ENCODE measurements around the gene PCSK9.
"Not testable (repeated sequence)": the region's sequence is repeated elsewhere in the genome, so short reads cannot be mapped to it uniquely, and the experiment has no call there.

PCSK9 gene

GRCh38 chr1:55007625-55008024, 31.7 kb upstream of the PCSK9 start:
- in situ Hi-C loops (cut with HindIII; ENCODE audit: low sequenced_read_pairs) = no loop called here

GRCh38 chr1:55010194-55010886, 29.0 kb upstream of the PCSK9 start:
- in situ Hi-C loops (cut with HindIII; ENCODE audit: low sequenced_read_pairs) = no loop called here

GRCh38 chr1:55010887-55011217, 28.5 kb upstream of the PCSK9 start:
- in situ Hi-C loops (cut with HindIII; ENCODE audit: low sequenced_read_pairs) = no loop called here

- in situ Hi-C loops (cut with HindIII; ENCODE audit: low sequenced_read_pairs) = no loop called here
Observed at GRCh38 chr1:55012661-55013060, 26.7 kb upstream of the PCSK9 start.

GRCh38 chr1:55015123-55015522, 24.2 kb upstream of the PCSK9 start:
- in situ Hi-C loops (cut with HindIII; ENCODE audit: low sequenced_read_pairs) = no loop called here

- in situ Hi-C loops (cut with HindIII; ENCODE audit: low sequenced_read_pairs) = no loop called here
Observed at GRCh38 chr1:55015731-55016620, 23.4 kb upstream of the PCSK9 start.

- in situ Hi-C loops (cut with HindIII; ENCODE audit: low sequenced_read_pairs) = no loop called here
Observed at GRCh38 chr1:55018395-55018794, 21.0 kb upstream of the PCSK9 start.

GRCh38 chr1:55021942-55022546, 17.3 kb upstream of the PCSK9 start:
- in situ Hi-C loops (cut with HindIII; ENCODE audit: low sequenced_read_pairs) = no loop called here

- in situ Hi-C loops (cut with HindIII; ENCODE audit: low sequenced_read_pairs) = not testable (repeated sequence)
Observed at GRCh38 chr1:55024163-55024562, 15.2 kb upstream of the PCSK9 start.

- in situ Hi-C loops (cut with HindIII; ENCODE audit: low sequenced_read_pairs) = not testable (repeated sequence)
Observed at GRCh38 chr1:55026682-55027081, 12.7 kb upstream of the PCSK9 start.

GRCh38 chr1:55031098-55031497, 8.2 kb upstream of the PCSK9 start:
- in situ Hi-C loops (cut with HindIII; ENCODE audit: low sequenced_read_pairs) = not testable (repeated sequence)

- in situ Hi-C loops (cut with HindIII; ENCODE audit: low sequenced_read_pairs) = no loop called here
Observed at GRCh38 chr1:55033265-55033614, 6.1 kb upstream of the PCSK9 start.

GRCh38 chr1:55034476-55035133, 4.7 kb upstream of the PCSK9 start:
- in situ Hi-C loops (cut with HindIII; ENCODE audit: low sequenced_read_pairs) = no loop called here

GRCh38 chr1:55035904-55036303, 3.4 kb upstream of the PCSK9 start:
- in situ Hi-C loops (cut with HindIII; ENCODE audit: low sequenced_read_pairs) = no loop called here

- in situ Hi-C loops (cut with HindIII; ENCODE audit: low sequenced_read_pairs) = no loop called here
Observed at GRCh38 chr1:55037733-55038551, 1.4 kb upstream of the PCSK9 start.

GRCh38 chr1:55038552-55038838, 853 bp upstream of the PCSK9 start:
- in situ Hi-C loops (cut with HindIII; ENCODE audit: low sequenced_read_pairs) = no loop called here

- in situ Hi-C loops (cut with HindIII; ENCODE audit: low sequenced_read_pairs) = no loop called here
Observed at GRCh38 chr1:55038974-55039341, 390 bp upstream of the PCSK9 start.

- in situ Hi-C loops (cut with HindIII; ENCODE audit: low sequenced_read_pairs) = no loop called here
Observed at GRCh38 chr1:55040083-55040932, 960 bp downstream of the PCSK9 start.

- in situ Hi-C loops (cut with HindIII; ENCODE audit: low sequenced_read_pairs) = no loop called here
Observed at GRCh38 chr1:55040933-55041494, 1.7 kb downstream of the PCSK9 start.

GRCh38 chr1:55041613-55042012, 2.3 kb downstream of the PCSK9 start:
- in situ Hi-C loops (cut with HindIII; ENCODE audit: low sequenced_read_pairs) = no loop called here

Data from DLD1 (cell line).